RWPE2 (cell line): Measurements from ENCODE around the gene IKZF3.
A peak's percentile ranks its signal among the peaks of the same experiment; 100 is the strongest.

Experiments
- ATAC-seq: fragments of 200-7000 bp; cut with Tn5 transposase; 3 replicates; pipeline ENCODE4 v1.9.1; 2021; ENCODE audit warnings: low read depth
- DNase-seq: peaks from one replicate; pipeline ENCODE4 v3.0.0-alpha.2; 2020; ENCODE audit warnings: low spot score
- H3K27ac ChIP-seq: fragments of 450-650 bp; 2 replicates; pipeline ENCODE4 v1.5.1; 2017; ENCODE audit warnings: mild to moderate bottlenecking; ENCODE audit not compliant: poor library complexity, severe bottlenecking
- H3K27me3 ChIP-seq: fragments of 250-450 bp; sonication (Bioruptor Pico); 2 replicates; pipeline ENCODE4 v1.5.1; 2021; ENCODE audit warnings: mild to moderate bottlenecking, moderate library complexity; ENCODE audit not compliant: insufficient read depth, poor library complexity, severe bottlenecking
- H3K36me3 ChIP-seq: fragments of 250-450 bp; sonication (Bioruptor Pico); 2 replicates; pipeline ENCODE4 v1.5.1; 2020; ENCODE audit warnings: low read depth, mild to moderate bottlenecking, moderate library complexity
- H3K4me1 ChIP-seq: fragments of 250-450 bp; sonication (Bioruptor Pico); 2 replicates; pipeline ENCODE4 v1.5.1; 2021; ENCODE audit warnings: mild to moderate bottlenecking, moderate library complexity; ENCODE audit not compliant: insufficient read depth, poor library complexity, severe bottlenecking
- H3K4me3 ChIP-seq: fragments of 250-450 bp; sonication (Bioruptor Pico); 2 replicates; pipeline ENCODE4 v1.5.1; 2021; ENCODE audit warnings: mild to moderate bottlenecking, moderate library complexity; ENCODE audit not compliant: severe bottlenecking
- H3K9me3 ChIP-seq: fragments of 250-450 bp; sonication (Bioruptor Pico); 2 replicates; pipeline ENCODE4 v1.5.1; 2021; ENCODE audit warnings: mild to moderate bottlenecking, moderate library complexity; ENCODE audit not compliant: severe bottlenecking
- TF ChIP-seq, protein P1 (sequence below): fragments of 450-650 bp; IDR thresholded peaks from one replicate; pipeline ENCODE4 v1.5.1; 2017; ENCODE audit warnings: mild to moderate bottlenecking, moderate library complexity; ENCODE audit not compliant: poor library complexity, severe bottlenecking

The IKZF3 gene

DNA sequence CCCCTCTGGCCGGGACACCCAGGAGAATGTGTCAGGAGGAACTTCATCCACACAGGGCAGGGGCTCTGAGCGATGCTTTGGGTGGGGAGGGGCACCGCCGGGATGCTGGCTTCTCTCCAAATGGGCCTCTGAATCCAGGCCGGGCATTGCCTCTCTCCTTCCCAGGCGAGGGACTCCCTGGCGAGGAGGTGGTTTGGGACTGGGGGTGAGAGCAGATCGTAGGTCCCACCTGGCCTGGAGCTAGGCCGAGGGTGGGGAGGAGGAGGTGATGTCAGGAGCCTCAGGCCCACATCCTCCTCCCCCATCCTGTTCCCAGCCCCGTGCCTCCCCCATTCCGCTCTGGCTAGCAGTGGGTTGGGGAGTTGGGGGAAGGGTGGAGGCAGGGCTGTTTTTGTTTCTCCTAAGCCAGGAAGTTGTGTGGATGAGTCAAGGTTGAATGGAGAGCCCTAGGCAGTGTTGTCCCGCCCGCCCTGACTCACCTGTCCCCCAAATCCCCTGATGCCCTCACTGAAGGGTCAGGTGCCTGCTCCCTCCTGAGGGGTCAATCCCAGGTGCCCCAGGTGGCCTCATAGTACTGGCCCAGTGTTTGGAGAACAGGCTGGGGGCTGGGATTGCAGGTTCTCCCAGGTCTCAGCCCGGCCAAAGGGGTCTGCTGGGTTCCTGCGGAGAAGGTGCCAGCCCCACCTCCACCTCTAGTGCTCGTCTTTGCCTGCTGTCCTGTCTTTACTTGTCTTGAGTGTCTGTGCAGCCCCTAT lies 123.6 kb downstream of the IKZF3 start:
- Histone ChIP-seq H3K4me3 (peak overlapping the region; percentile 44), H3K9me3 (no peaks in the 10 kb centered on the region), H3K36me3 (peaks cover 31% of the 10 kb centered on the region), H3K27ac (peak overlapping the region; percentile 91), H3K4me1 (peaks cover 10% of the 10 kb centered on the region), H3K27me3 (no peaks in the 10 kb centered on the region)
- peak; percentile 93 for DNase-seq
- TF ChIP-seq, protein P1, sequence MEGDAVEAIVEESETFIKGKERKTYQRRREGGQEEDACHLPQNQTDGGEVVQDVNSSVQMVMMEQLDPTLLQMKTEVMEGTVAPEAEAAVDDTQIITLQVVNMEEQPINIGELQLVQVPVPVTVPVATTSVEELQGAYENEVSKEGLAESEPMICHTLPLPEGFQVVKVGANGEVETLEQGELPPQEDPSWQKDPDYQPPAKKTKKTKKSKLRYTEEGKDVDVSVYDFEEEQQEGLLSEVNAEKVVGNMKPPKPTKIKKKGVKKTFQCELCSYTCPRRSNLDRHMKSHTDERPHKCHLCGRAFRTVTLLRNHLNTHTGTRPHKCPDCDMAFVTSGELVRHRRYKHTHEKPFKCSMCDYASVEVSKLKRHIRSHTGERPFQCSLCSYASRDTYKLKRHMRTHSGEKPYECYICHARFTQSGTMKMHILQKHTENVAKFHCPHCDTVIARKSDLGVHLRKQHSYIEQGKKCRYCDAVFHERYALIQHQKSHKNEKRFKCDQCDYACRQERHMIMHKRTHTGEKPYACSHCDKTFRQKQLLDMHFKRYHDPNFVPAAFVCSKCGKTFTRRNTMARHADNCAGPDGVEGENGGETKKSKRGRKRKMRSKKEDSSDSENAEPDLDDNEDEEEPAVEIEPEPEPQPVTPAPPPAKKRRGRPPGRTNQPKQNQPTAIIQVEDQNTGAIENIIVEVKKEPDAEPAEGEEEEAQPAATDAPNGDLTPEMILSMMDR: no peak
- peak; percentile 66 for ATAC-seq

DNA sequence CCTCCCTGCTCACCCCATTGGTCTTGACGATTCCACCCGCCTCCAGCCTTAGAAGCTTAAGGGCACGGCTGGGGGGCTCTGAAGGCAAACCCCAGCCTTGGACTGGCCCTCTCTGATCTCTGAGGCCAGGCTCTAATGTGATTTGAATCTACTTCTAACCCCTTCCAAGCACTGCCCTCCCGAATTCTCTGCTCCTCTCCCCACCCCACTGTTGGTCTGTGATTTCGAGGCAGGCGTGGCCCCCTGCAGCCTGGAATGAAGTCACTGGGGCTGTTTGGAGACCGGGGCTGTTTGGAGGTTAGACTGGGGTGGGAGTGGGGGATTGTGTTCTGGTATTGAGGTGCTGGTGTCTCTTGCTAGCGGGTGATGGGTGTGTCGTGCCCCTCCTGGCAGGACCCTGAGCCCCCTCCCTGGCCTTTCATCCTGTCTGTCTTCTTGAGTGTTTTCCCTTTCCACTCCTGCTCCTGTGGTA lies 124.2 kb downstream of the IKZF3 start:
- H3K4me1 ChIP-seq: peaks cover 10% of the 10 kb centered on the region
- peak overlapping the region; percentile 91 for H3K27ac ChIP-seq
- TF ChIP-seq, protein P1: no peak
- peak overlapping the region; percentile 44 for H3K4me3 ChIP-seq
- H3K9me3 ChIP-seq: no peaks in the 10 kb centered on the region
- ATAC-seq: peak; percentile 11; the same call in 1 of the 3 replicates
- H3K27me3 ChIP-seq: no peaks in the 10 kb centered on the region
- peaks cover 26% of the 10 kb centered on the region for H3K36me3 ChIP-seq
- DNase-seq: no peak

DNA sequence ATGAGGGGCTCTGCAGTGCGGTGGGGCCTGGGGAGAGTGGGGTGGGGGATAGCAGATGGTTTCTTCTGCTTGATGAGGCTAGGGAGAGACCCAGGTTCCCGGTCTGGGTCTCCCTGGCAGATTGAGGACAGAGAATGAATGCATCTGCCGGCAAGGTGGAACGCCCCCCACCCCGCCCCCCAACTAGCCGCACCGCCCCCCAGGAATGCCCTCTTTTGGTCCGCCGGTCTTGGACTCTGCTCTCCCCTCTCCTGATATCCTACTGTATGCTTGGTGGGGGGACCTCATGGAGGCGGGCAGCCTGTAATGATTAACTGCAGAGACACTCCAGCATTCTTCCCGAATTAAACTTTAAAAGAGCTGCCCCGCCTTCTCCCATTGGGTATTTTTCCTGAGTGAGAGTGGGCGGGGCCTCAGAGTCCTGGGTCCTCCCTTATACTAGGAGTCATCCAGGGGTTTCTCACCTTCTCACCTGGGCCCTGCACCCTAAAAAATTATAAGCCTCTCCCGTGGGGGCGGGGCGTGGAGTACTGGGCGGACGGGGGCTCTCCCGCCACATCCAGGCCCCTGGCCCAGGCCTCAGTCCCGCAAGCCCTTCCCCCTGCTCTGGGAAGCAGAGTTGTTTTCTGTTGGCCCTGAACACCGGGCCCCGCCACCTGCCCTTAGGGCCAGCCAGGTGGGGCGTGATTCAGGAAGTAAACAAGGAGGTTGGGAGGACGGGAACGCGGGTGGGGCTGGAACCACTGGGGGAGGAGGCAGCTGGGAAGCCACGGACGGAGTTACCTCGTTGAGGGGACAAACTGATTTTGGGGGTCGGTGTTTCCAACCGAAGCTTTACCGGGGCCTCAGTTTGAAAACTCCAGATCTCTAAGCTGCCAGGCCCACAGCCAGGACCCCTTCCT lies 124.9 kb downstream of the IKZF3 start:
- no peaks in the 10 kb centered on the region for H3K9me3 ChIP-seq
- peak overlapping the region; percentile 44 for H3K4me3 ChIP-seq
- peak overlapping the region; percentile 91 for H3K27ac ChIP-seq
- TF ChIP-seq, protein P1: no peak
- DNase-seq (peak; percentile 87), ATAC-seq (peak; percentile 48)
- H3K4me1 ChIP-seq: peaks cover 10% of the 10 kb centered on the region
- no peaks in the 10 kb centered on the region for H3K27me3 ChIP-seq
- H3K36me3 ChIP-seq: peaks cover 19% of the 10 kb centered on the region

DNA sequence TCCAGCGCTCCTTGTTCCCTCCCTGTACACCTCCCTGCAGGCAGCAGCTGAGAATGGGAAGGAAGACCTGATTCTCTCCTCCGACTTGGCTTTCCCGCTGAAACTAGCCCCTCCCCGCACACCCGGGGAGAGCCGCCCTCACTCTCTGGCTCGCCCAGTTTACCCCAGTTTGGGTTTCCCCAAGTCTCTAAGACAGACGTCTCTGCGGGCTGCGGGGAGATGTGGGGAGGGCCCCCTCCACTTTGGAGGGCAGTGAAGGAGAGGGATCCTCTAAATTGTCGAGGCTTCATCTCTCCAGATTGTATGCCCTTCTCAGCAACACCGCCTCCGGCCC lies 125.6 kb downstream of the IKZF3 start:
- Histone ChIP-seq H3K27ac (peak overlapping the region; percentile 91), H3K4me1 (peaks cover 10% of the 10 kb centered on the region), H3K9me3 (no peaks in the 10 kb centered on the region), H3K36me3 (peaks cover 15% of the 10 kb centered on the region), H3K4me3 (peak overlapping the region; percentile 44), H3K27me3 (no peaks in the 10 kb centered on the region)
- TF ChIP-seq, protein P1: no peak
- peak; percentile 20 for ATAC-seq
- no peak for DNase-seq
